Keratinocyte (primary cell): ENCODE measurements around the gene ZBTB20. TPM values are rescaled to one million over a fixed set of nuclear protein-coding genes. Genes with fewer than 3 reads are reported as not detected.

ENCODE experiments used
- DNase-seq: peaks from one replicate; pipeline ENCODE4 v3.0.0-alpha.2; 2011; ENCODE audit warnings: low read depth, missing footprints, low spot score
- FAIRE-seq: peaks from 2 replicates; lab custom pipeline; 2011; peaks lifted over from hg19 to GRCh38; lab: Jason Lieb, UNC
- H2AFZ ChIP-seq: 2 replicates; pipeline ENCODE4 v1.6.0; 2012; ENCODE audit warnings: low read length, control low read depth, inconsistent platforms; ENCODE audit not compliant: control insufficient read depth
- H3K27ac ChIP-seq: 2 replicates; pipeline ENCODE4 v1.5.1; 2011; ENCODE audit warnings: low read length; ENCODE audit not compliant: control insufficient read depth, insufficient read depth
- H3K27me3 ChIP-seq: 3 replicates; pipeline ENCODE4 v1.6.0; 2011; ENCODE audit warnings: low read length; ENCODE audit not compliant: control insufficient read depth, insufficient read depth; ENCODE audit errors: extremely low read depth
- H3K36me3 ChIP-seq, 2 experiments: 2 replicates in 1 of 2; 3 replicates in 1 of 2; pipeline ENCODE4 v1.5.1; 2011; ENCODE audit warnings: low read length in 2 of 2, mild to moderate bottlenecking in 1 of 2; ENCODE audit not compliant: control insufficient read depth in 2 of 2, insufficient read depth in 2 of 2; ENCODE audit errors: extremely low read depth in 1 of 2
- H3K4me1 ChIP-seq: 3 replicates; pipeline ENCODE4 v1.5.1; 2011; ENCODE audit warnings: low read length; ENCODE audit not compliant: control insufficient read depth, insufficient read depth; ENCODE audit errors: extremely low read depth
- H3K4me2 ChIP-seq: 3 replicates; pipeline ENCODE4 v1.6.0; 2011; ENCODE audit warnings: low read depth, low read length; ENCODE audit not compliant: control insufficient read depth, insufficient read depth; ENCODE audit errors: extremely low read depth
- H3K4me3 ChIP-seq, 3 experiments: fragments of 200-600 bp in 1 of 3; sonication (generic) in 1 of 3; 2 replicates in 2 of 3; 3 replicates in 1 of 3; pipeline ENCODE4 v1.5.1; 2011 to 2016; ENCODE audit warnings: low read length in 3 of 3, mild to moderate bottlenecking in 3 of 3, control low read depth in 2 of 3, inconsistent platforms in 1 of 3, low read depth in 1 of 3, mixed read lengths in 1 of 3, mixed run types in 1 of 3, moderate library complexity in 1 of 3; ENCODE audit not compliant: control insufficient read depth in 2 of 3, insufficient read depth in 2 of 3; ENCODE audit errors: extremely low read depth in 1 of 3
- H3K79me2 ChIP-seq: 2 replicates; pipeline ENCODE4 v1.6.0; 2012; ENCODE audit warnings: low read length; ENCODE audit not compliant: control insufficient read depth, insufficient read depth
- H3K9ac ChIP-seq: 3 replicates; pipeline ENCODE4 v1.6.0; 2011; ENCODE audit warnings: low read length; ENCODE audit not compliant: control insufficient read depth, insufficient read depth; ENCODE audit errors: extremely low read depth
- H3K9me1 ChIP-seq: 3 replicates; pipeline ENCODE4 v1.6.0; 2011; ENCODE audit warnings: low read length; ENCODE audit not compliant: control insufficient read depth, insufficient read depth; ENCODE audit errors: extremely low read depth
- H3K9me3 ChIP-seq: 2 replicates; pipeline ENCODE4 v1.5.1; 2012; ENCODE audit warnings: low read depth, low read length; ENCODE audit not compliant: control insufficient read depth
- H4K20me1 ChIP-seq: 3 replicates; pipeline ENCODE4 v1.6.0; 2011; ENCODE audit warnings: low read length; ENCODE audit not compliant: control insufficient read depth, insufficient read depth; ENCODE audit errors: extremely low read depth
- EZH2 ChIP-seq: IDR thresholded peaks from one replicate; pipeline ENCODE4 v1.6.1; 2012; ENCODE audit warnings: inconsistent platforms, mild to moderate bottlenecking, low read length, moderate library complexity
- dilution Hi-C: fragments of 300-500 bp; cut with MboI; formaldehyde crosslinking; loops from one replicate; pipeline ENCODE4 v1.7.0; 2020; ENCODE audit warnings: low sequenced_read_pairs; ENCODE audit not compliant: extremely low pct_ligation_motif_present
- polyA plus RNA-seq, 5 experiments: library from polyadenylated mRNA; depleted of rRNA in 3 of 5; stranded (reverse) in 3 of 5; stranded (forward) in 1 of 5; unstranded in 1 of 5; fragments of >200 nt; gene quantifications; 1 replicate in 1 of 5; 2 replicates in 3 of 5; 3 replicates in 1 of 5; pipeline versions ENCODE4 v1.2.1 to v1.2.3, GENCODE V29; 2011 to 2012; ENCODE audit warnings: missing spikeins in 2 of 5, low read depth in 1 of 5, low replicate concordance in 1 of 5
- TF ChIP-seq, protein P1 (sequence below), 3 experiments: IDR thresholded peaks in 1 of 3; conservative IDR thresholded peaks in 1 of 3; optimal IDR thresholded peaks in 1 of 3; 2 replicates in 2 of 3; 3 replicates in 1 of 3; pipeline versions ENCODE3 to v1.5.1; 2011; ENCODE audit warnings: low read length in 3 of 3, mild to moderate bottlenecking in 3 of 3, moderate library complexity in 2 of 3, control low read depth in 1 of 3, inconsistent platforms in 1 of 3; ENCODE audit not compliant: insufficient read depth in 2 of 3; ENCODE audit errors: extremely low read depth in 1 of 3

The ZBTB20 gene
- polyA plus RNA-seq, 1 donor (not counting 4 experiments of a cell fraction or from before 2014, with no cell fraction given): 0.52 TPM

DNA sequence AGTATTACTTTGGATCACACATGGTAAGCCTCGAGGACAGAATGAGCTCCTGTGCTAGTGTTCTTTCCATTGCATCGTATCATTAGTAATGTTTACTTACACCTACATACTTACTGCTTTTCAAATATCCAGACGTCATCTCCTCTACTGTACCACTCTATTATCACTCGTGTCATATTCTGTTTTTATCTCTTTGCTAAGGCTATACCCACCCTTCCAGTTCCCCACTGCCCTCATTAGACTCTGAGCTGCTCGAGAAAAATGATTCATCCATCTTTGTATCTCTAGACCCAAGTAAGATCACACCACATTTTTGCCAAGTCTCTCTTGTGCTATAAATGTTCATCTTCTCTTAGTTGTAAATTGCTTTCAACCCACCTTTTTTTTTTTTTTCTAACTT is 607.6 kb downstream of the ZBTB20 start:
- Histone ChIP-seq H3K27me3 (no peaks in the 10 kb centered on the region), H3K27ac (no peak overlapping the region), H3K9ac (no peak overlapping the region), H3K36me3 (no peaks in the 10 kb centered on the region), H3K4me2 (no peak overlapping the region), H3K9me3 (no peaks in the 10 kb centered on the region), H3K79me2 (no peaks in the 10 kb centered on the region), H4K20me1 (no peaks in the 10 kb centered on the region), H3K4me1 (no peaks in the 10 kb centered on the region), H3K9me1 (no peaks in the 10 kb centered on the region), H2AFZ (no peak overlapping the region), H3K4me3 (no peak overlapping the region)
- FAIRE-seq: no peak
- no peak for DNase-seq
- dilution Hi-C loops: no loop called here
- no peak for TF ChIP-seq EZH2
- TF ChIP-seq, protein P1, sequence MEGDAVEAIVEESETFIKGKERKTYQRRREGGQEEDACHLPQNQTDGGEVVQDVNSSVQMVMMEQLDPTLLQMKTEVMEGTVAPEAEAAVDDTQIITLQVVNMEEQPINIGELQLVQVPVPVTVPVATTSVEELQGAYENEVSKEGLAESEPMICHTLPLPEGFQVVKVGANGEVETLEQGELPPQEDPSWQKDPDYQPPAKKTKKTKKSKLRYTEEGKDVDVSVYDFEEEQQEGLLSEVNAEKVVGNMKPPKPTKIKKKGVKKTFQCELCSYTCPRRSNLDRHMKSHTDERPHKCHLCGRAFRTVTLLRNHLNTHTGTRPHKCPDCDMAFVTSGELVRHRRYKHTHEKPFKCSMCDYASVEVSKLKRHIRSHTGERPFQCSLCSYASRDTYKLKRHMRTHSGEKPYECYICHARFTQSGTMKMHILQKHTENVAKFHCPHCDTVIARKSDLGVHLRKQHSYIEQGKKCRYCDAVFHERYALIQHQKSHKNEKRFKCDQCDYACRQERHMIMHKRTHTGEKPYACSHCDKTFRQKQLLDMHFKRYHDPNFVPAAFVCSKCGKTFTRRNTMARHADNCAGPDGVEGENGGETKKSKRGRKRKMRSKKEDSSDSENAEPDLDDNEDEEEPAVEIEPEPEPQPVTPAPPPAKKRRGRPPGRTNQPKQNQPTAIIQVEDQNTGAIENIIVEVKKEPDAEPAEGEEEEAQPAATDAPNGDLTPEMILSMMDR (optimal IDR thresholded peaks at IDR 0.05 in 1 of 3, IDR thresholded peaks at IDR 0.05 in 1 of 3, conservative IDR thresholded peaks at IDR 0.05 in 1 of 3; ENCODE audit: extremely low read depth in 1 of 3, insufficient read depth in 2 of 3, low read length in 3 of 3): no peak

DNA sequence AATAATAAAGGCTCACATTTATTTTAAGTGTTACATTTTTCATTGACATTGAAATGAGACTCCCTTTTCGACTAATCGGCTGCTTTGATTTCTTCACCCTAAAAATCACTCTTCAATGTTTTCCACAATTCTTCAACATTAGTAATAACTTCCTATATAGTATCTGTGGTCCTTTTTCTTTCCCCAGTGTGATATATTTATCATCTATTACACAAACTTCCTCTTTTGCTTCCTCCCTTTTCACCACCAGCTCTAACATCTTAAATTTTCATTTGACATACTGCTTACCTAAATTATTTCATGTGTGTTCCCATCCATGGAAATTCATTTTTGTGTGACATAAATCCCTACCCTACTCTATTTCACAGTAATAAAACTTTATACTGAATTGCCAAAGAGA is 608.9 kb downstream of the ZBTB20 start:
- no peaks in the 10 kb centered on the region for H3K4me1 ChIP-seq
- H3K4me3 ChIP-seq: no peak overlapping the region
- no peaks in the 10 kb centered on the region for H3K9me3 ChIP-seq
- no peak overlapping the region for H2AFZ ChIP-seq
- H3K27ac ChIP-seq: no peak overlapping the region
- H3K27me3 ChIP-seq: no peaks in the 10 kb centered on the region
- TF ChIP-seq EZH2: no peak
- TF ChIP-seq, protein P1 (optimal IDR thresholded peaks at IDR 0.05 in 1 of 3, IDR thresholded peaks at IDR 0.05 in 1 of 3, conservative IDR thresholded peaks at IDR 0.05 in 1 of 3; ENCODE audit: extremely low read depth in 1 of 3, insufficient read depth in 2 of 3, low read length in 3 of 3): no peak
- H3K9ac ChIP-seq: no peak overlapping the region
- dilution Hi-C loops: no loop called here
- H3K36me3 ChIP-seq: no peaks in the 10 kb centered on the region
- no peak overlapping the region for H3K4me2 ChIP-seq
- no peak for FAIRE-seq
- no peaks in the 10 kb centered on the region for H3K79me2 ChIP-seq
- no peaks in the 10 kb centered on the region for H3K9me1 ChIP-seq
- H4K20me1 ChIP-seq: no peaks in the 10 kb centered on the region
- no peak for DNase-seq
